Muscle of leg (tissue), 11 donors: ENCODE data around the gene HK2. TPM values are rescaled to one million over a fixed set of nuclear protein-coding genes. Genes with fewer than 3 reads are reported as not detected.

Source experiments
- DNase-seq: peaks from one replicate; pipeline ENCODE4 v3.0.0; 2013
- H3K27ac ChIP-seq: one replicate; pipeline ENCODE4 v1.5.1; 2013; ENCODE audit warnings: mild to moderate bottlenecking, low read length, control low read depth
- H3K27me3 ChIP-seq: one replicate; pipeline ENCODE4 v1.6.1; 2013; ENCODE audit warnings: low read length; ENCODE audit not compliant: control insufficient read depth, insufficient read depth
- H3K36me3 ChIP-seq: one replicate; pipeline ENCODE4 v1.6.1; 2013; ENCODE audit warnings: low read length; ENCODE audit not compliant: control insufficient read depth, insufficient read depth
- H3K4me1 ChIP-seq: one replicate; pipeline ENCODE4 v1.6.1; 2013; ENCODE audit warnings: low read length; ENCODE audit not compliant: control insufficient read depth, insufficient read depth
- H3K4me3 ChIP-seq: one replicate; pipeline ENCODE4 v1.5.1; 2013; ENCODE audit warnings: low read length, control low read depth
- H3K9me3 ChIP-seq: replicated peaks from 2 replicates; pipeline ENCODE4 v1.6.1; 2013; ENCODE audit warnings: low read depth, low read length; ENCODE audit not compliant: control insufficient read depth
- WGBS: methylation state at CpG from one replicate; pipeline ENCODE4 v1.1.5; 2013; ENCODE audit warnings: missing lambda C conversion rate; ENCODE audit not compliant: insufficient coverage; 5-methylcytosine and 5-hydroxymethylcytosine counted together
- polyA plus RNA-seq, 8 donors: library from polyadenylated mRNA; unstranded; fragments of 120-200 nt; gene quantifications; one replicate each; pipeline versions ENCODE4 v1.2.1 to v1.2.3, GENCODE V29; 2013; ENCODE audit warnings: inconsistent platforms in 1 of 8, low replicate concordance in 1 of 8; ENCODE audit not compliant: insufficient read length in 8 of 8, insufficient read depth in 1 of 8
- total RNA-seq: library from RNA; stranded (reverse); fragments of 120-200 nt; gene quantifications from one replicate; pipeline ENCODE4 v1.2.4, GENCODE V29; 2013

The HK2 gene
- total and polyA plus RNA-seq, 9 donors: 3.3 to 8.6 (median 6.1) TPM

DNA sequence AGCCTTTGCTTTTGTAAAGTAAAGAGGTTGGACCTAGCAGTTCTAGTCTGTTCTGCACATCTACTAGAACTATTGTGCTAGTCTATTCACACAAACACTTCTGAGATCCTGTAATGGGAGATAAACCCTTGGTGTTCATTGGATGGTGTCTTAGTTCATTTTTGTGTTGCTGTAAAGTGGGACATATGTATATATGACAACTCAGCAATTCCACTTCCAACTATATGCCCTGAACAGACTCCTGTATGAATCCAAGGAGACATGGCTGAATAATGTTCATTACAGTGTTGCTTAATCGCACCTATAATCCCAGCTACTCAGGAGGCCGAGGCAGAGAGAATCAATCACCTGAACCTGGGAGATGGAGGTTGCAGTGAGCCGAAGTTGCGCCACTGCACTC is 23.3 kb downstream of the HK2 start:
- Histone ChIP-seq H3K4me1 (no peaks in the 10 kb centered on the region), H3K9me3 (no peaks in the 10 kb centered on the region), H3K4me3 (no peak overlapping the region), H3K27me3 (no peaks in the 10 kb centered on the region), H3K36me3 (peaks cover 11% of the 10 kb centered on the region), H3K27ac (no peak overlapping the region)
- WGBS: no CpG with 5 or more reads among the region's 4 CpGs
- DNase-seq: no peak

DNA sequence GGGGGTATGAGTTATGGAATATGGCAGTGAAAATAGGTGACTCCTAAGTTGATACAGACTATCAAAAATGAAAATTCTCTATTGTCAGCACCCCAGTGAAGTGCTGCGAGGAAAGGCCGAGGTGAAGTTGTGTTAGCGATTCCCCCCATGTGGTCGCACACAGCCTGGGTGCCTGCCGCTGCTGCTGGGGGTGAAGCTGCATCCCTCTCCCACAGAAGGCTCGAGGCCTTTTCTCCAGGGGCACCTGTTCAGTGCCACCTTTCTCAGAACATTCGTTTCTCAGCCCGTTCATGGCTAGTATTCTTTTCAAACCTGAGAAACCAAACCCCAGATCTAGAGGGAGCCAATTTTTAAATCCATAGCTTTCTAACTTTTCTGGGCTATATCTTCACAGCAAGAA is 23.8 kb downstream of the HK2 start:
- no peak for DNase-seq
- 83% methylated on average over 8 of the region's 8 CpGs for WGBS
- H3K4me3 ChIP-seq: no peak overlapping the region
- H3K9me3 ChIP-seq: no peaks in the 10 kb centered on the region
- H3K36me3 ChIP-seq: peaks cover 11% of the 10 kb centered on the region
- H3K4me1 ChIP-seq: no peaks in the 10 kb centered on the region
- H3K27ac ChIP-seq: no peak overlapping the region
- H3K27me3 ChIP-seq: no peaks in the 10 kb centered on the region

DNA sequence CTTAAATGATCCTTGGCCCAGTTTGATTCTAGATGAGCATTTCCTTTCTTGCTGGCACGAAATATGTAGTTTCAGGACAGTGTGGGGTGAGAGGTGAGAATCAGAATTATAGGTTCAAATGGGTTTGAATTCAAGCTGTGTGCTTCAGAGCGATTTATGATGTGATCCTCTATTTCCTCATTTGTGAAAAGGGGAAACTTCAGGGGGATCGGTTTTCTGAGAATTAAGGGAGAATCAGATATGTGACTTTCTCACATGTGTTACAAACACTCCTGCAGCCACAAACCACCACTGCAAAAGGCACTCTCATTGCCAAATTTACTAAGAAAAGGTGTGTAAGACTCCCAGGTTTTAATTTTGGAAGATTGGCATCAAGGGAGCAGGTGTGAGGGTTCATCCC is 24.4 kb downstream of the HK2 start:
- H3K4me3 ChIP-seq: no peak overlapping the region
- H3K4me1 ChIP-seq: no peaks in the 10 kb centered on the region
- H3K27me3 ChIP-seq: no peaks in the 10 kb centered on the region
- no peak for DNase-seq
- WGBS: 53% methylated on average over 2 of the region's 3 CpGs
- no peaks in the 10 kb centered on the region for H3K9me3 ChIP-seq
- H3K36me3 ChIP-seq: peaks cover 11% of the 10 kb centered on the region
- H3K27ac ChIP-seq: no peak overlapping the region

DNA sequence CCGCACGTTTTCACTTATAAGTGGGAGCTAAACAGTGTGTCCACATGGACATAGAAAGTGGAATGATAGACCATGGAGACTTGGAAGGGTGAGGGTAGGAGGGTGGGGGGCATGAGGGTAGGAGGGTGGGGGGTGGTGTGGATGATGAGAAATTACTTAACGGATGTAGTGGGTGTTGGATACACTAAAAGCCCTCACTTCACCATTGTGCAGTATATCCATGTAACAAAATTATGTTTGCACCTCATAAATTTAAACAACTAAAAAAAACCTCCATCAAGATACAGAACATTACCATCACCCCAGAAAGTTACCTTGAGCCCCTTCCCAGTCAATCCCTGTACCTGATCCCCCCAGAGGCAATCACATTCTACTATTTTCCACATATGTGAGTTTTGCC is 26.2 kb downstream of the HK2 start:
- H3K27ac ChIP-seq: no peak overlapping the region
- 80% methylated on average over 2 of the region's 3 CpGs for WGBS
- peaks cover 7% of the 10 kb centered on the region for H3K36me3 ChIP-seq
- no peaks in the 10 kb centered on the region for H3K9me3 ChIP-seq
- H3K4me3 ChIP-seq: no peak overlapping the region
- no peaks in the 10 kb centered on the region for H3K4me1 ChIP-seq
- DNase-seq: no peak
- no peaks in the 10 kb centered on the region for H3K27me3 ChIP-seq

DNA sequence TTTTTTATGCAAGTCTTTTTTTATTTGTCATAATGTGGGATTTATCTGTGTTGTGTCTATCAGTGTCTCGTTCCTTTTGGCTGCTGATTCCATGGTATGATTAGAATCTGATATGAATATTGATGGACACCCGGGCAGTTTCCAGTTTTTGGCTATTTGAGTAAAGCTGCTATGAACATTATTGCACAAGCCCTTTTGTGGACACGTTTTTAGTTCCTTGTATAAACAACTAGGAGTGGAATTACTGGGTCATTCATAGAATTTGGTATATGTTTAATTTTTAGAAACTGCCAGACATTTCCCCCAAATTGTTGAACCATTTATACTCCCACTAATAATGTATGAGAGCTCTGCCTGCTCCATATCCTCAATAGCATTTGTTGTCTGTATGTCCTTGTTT is 26.6 kb downstream of the HK2 start:
- H3K27ac ChIP-seq: no peak overlapping the region
- WGBS: no CpG with 5 or more reads among the region's 3 CpGs

DNA sequence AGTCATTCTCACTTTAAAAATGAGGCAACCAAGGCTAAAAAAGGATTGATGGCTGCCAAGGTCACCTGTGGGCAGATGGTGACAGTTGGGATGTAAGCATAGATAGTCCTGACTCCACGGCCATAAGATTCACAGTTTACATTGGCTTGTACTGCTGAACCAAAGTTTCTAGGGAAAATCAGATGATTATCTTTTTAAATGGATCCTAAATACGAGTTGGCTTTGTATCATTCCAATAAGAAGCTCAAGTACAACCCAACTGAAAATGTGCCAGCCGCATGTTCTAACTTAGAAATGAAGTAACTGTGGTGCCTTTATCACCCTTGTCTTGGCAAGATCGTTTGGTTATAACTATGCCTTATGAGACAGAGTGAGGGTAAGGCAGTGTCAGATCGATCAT is 27.6 kb downstream of the HK2 start:
- Histone ChIP-seq H3K4me1 (peaks cover 4% of the 10 kb centered on the region), H3K9me3 (no peaks in the 10 kb centered on the region), H3K4me3 (no peak overlapping the region), H3K27ac (no peak overlapping the region), H3K36me3 (no peaks in the 10 kb centered on the region), H3K27me3 (no peaks in the 10 kb centered on the region)
- WGBS: 83% methylated on average over 1 of the region's 5 CpGs
- no peak for DNase-seq

More for the DNA sequence above, 26.6 kb downstream of the HK2 start:
- Histone ChIP-seq H3K4me3 (no peak overlapping the region), H3K36me3 (peaks cover 7% of the 10 kb centered on the region), H3K9me3 (no peaks in the 10 kb centered on the region), H3K4me1 (peaks cover 3% of the 10 kb centered on the region), H3K27me3 (no peaks in the 10 kb centered on the region)
- DNase-seq: no peak

DNA sequence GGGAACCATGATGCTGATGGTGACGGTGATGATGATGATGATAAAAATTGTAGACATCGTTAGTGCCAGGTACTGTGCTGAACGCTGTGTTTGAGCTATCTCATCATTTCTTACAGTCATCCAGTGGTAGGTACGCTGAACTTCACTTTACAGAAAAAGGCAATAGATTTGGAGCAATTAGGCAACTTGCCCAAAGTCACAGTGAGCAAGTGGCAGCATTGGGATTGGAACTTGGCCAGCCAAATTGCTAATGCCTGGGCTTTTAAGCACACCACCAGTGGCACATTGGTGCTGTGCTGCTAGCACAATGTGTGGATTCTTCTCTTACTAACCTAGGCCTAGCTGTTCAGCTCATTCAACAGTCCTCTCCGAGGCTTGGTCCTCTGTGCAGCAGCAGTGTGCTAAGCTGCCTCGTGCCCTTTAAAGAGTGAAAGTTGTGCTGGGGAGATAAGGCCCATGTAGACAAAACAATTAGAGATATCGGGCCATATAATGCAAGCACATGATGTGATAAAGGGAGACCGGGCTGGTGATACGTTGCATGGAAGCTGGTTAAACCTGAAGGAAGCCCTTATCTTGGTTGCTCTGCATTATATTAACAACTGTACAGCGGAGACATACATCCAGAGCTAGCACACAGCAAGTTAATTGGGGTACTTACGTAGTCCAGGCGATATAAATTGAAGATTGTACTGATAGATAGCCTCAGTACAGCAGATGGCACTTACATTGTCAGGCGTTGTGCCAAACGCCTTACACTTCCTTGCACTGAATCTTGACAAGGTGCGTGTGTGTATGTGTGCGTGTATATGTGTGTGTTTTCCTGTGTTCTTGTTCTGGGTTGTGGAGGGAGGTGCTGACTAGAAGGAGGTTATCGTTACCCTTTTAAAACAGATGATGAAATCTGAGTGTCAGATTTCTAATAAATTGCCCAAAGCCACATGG is 28.4 kb downstream of the HK2 start:
- H3K9me3 ChIP-seq: no peaks in the 10 kb centered on the region
- DNase-seq: no peak
- H3K27ac ChIP-seq: no peak overlapping the region
- no peak overlapping the region for H3K4me3 ChIP-seq
- peaks cover 4% of the 10 kb centered on the region for H3K4me1 ChIP-seq
- no peaks in the 10 kb centered on the region for H3K27me3 ChIP-seq
- H3K36me3 ChIP-seq: no peaks in the 10 kb centered on the region
- 84% methylated on average over 9 of the region's 17 CpGs for WGBS

DNA sequence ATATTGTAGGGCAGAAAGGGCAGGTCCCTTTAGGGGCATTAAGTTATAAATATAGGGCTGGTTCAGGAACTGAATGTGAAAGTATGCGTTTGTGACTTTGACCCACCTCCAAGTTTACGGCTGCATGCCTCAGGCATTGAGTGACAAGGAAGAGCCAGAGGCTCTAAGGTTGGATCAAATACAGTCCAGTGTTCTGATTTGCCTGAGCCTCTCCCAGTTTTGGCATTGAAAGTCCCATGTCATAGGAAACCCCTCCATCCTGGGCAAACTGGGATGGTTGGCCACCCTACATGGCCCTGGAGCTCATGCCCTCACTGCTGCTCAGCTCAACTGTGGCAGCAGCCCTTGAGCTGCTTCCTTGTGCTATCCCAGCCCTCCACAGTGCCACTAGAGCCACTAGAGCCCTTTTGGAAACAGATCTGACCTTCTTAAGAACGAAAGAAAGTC is 29.9 kb downstream of the HK2 start:
- WGBS: 56% methylated on average over 3 of the region's 3 CpGs
- Histone ChIP-seq H3K4me3 (no peak overlapping the region), H3K9me3 (no peaks in the 10 kb centered on the region), H3K27me3 (no peaks in the 10 kb centered on the region), H3K36me3 (no peaks in the 10 kb centered on the region), H3K27ac (no peak overlapping the region), H3K4me1 (peaks cover 10% of the 10 kb centered on the region)
- DNase-seq: no peak

DNA sequence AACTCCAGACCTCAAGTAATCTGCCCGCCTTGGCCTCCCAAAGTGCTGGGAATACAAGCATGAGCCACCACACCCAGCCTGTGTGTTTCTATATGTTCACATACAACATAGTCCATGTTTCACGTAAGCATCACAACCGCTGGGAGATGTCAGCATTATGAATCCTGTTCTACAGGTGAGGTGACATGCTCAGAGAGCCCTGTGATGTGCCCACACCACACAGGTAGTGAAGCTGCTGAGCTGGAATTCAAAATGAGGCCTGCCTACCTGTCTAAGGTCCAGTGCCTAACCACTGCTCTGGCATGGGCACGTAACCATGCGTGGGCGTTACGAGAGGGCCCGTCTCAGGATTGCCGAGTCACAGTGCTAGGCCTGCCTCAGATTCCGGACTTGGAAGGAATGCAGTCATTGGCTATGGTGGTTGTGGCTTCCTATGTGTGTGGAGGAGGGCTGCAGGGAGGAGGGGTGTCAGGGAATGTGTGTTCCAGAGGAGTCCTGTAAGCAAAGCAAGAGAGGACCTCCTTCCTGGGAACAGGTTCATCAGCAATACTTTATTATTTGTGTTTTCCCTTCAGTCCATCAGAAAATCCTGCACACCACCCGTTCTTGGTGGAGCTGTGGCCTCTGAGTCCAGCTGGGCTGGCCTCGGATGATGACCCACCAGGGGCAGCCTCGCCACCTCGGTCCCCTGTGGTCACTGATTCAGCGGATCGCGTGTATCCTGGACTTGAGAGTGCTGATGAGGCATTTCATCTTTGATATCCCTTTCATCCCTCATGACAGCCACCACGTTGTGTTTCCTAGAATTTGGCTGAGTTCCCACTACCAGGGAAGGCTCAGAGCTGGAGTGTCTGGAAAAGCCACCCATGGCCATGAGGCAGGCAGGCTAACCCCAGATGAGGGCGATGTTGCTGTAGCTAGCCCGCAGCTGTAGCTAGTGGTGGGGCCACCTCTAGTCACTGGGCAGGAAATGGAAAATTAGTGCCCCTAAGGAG is 31.1 kb downstream of the HK2 start:
- H3K4me1 ChIP-seq: peaks cover 10% of the 10 kb centered on the region
- no peak for DNase-seq
- H3K27ac ChIP-seq: no peak overlapping the region
- no peaks in the 10 kb centered on the region for H3K9me3 ChIP-seq
- H3K4me3 ChIP-seq: no peak overlapping the region
- WGBS: 74% methylated on average over 15 of the region's 20 CpGs
- no peaks in the 10 kb centered on the region for H3K27me3 ChIP-seq
- no peaks in the 10 kb centered on the region for H3K36me3 ChIP-seq
